ENCODE data around the gene SERPINA4.

DNA sequence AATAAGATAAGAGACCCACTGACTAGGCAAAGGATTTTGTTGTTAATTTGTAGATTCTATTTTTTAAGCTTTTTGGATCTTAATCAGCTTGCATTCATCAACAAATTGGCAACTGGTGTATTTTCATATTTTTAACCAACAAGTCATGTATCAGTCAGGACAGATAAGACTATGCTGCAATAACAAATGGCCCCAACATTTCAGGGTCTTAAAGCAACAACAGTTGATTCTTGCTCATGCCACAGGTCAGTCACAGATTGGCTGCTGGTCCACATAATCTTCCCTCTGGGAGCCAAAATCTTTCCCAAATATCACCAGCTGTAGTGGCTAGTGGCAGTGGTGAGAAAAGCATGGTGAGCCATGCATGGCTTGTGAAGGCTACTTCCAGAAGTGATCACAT is 30.1 kb upstream of the SERPINA4 start:
- TF ChIP-seq FOXM1 (IDR thresholded peaks at IDR 0.05; ENCODE audit: borderline replicate concordance, low read depth) = no peak
- TF ChIP-seq, protein P1, sequence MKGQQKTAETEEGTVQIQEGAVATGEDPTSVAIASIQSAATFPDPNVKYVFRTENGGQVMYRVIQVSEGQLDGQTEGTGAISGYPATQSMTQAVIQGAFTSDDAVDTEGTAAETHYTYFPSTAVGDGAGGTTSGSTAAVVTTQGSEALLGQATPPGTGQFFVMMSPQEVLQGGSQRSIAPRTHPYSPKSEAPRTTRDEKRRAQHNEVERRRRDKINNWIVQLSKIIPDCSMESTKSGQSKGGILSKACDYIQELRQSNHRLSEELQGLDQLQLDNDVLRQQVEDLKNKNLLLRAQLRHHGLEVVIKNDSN (IDR thresholded peaks at IDR 0.05) = no peak
